Measurements from ENCODE around the gene KRTAP20-2. TPM values are rescaled to one million over a fixed set of nuclear protein-coding genes. Genes with fewer than 3 reads are reported as not detected.

KRTAP20-2 gene
- not detected for total RNA-seq
- polyA plus RNA-seq = not detected
- long read RNA-seq, donor 1 = 0 reads
- long read RNA-seq, donor 2 = 0 reads

DNA sequence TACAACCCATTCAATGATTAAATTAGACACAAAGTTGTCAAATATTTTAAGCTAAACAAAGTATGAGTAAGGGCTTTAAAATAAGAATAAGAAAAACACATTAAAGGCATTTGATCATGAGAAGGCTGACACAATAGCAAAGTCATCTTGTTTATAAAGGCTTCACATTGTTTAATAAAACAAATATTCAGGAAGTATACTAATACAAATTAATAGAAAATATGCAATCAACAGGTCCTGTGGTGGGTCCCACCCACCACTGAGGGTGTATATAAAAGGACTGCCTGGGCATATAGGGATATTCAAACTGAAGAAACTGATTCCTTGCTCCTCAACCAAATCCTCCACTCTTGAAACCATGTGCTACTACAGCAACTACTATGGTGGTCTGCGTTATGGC is at the start of gene KRTAP20-2:
Gene KRTAP20-2 (plus strand): TSS at position 301 of the 400 bp plus-strand sequence. CDS start 58 bp downstream, at position 359.
- no peaks in the 10 kb centered on the region for H3K4me1 ChIP-seq
- no peaks in the 10 kb centered on the region for H3K9me3 ChIP-seq
- no peak within 1 kb of the TSS for H3K4me3 ChIP-seq
- 88 to 100% (median 95%) methylated on average over 1 of the region's 1 CpG for WGBS, 3 donors
- no peaks in the 10 kb centered on the region for H3K27me3 ChIP-seq (ENCODE audit: insufficient read depth in 3 of 3, low read length in 2 of 3)
- H3K36me3 ChIP-seq (ENCODE audit: insufficient read depth in 1 of 2, low read depth in 1 of 2) = no peaks in the 10 kb centered on the region
- intact Hi-C loops (cut with DNase I) = no loop called here
- DNase-seq (no peak), ATAC-seq (no peak)
- TF ChIP-seq, protein P1, sequence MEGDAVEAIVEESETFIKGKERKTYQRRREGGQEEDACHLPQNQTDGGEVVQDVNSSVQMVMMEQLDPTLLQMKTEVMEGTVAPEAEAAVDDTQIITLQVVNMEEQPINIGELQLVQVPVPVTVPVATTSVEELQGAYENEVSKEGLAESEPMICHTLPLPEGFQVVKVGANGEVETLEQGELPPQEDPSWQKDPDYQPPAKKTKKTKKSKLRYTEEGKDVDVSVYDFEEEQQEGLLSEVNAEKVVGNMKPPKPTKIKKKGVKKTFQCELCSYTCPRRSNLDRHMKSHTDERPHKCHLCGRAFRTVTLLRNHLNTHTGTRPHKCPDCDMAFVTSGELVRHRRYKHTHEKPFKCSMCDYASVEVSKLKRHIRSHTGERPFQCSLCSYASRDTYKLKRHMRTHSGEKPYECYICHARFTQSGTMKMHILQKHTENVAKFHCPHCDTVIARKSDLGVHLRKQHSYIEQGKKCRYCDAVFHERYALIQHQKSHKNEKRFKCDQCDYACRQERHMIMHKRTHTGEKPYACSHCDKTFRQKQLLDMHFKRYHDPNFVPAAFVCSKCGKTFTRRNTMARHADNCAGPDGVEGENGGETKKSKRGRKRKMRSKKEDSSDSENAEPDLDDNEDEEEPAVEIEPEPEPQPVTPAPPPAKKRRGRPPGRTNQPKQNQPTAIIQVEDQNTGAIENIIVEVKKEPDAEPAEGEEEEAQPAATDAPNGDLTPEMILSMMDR (IDR thresholded peaks at IDR 0.05) = no peak
- no peak within 1 kb of the TSS for H3K27ac ChIP-seq

DNA sequence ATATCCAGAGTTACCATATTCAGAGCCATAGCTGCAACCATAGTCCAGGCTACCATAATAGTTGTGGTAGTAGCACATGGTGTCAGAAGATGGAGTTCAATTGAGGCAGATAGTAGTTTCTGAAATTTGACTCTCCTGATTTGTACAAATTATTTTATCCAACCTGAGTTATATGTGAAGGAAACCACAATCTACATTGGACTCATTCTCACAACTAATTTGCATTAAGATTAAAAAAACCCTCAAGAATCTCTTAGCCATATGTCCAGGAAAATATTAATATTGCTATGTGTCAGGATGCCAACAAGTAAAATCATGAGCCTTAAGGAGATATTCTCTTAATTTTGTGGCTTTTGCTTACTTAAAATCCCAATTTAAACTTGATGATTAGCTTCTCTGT is 44.7 kb upstream of the KRTAP20-2 start, which contains the start of gene KRTAP22-2:
Gene KRTAP22-2 (minus strand): TSS at position 101 of the 400 bp plus-strand sequence.
- intact Hi-C loops (cut with DNase I) = no loop called here
- no peak for ATAC-seq
- no peaks in the 10 kb centered on the region for H3K27me3 ChIP-seq (ENCODE audit: insufficient read depth in 3 of 3, low read length in 2 of 3)
- no peak within 1 kb of the TSS for H3K4me3 ChIP-seq
- no peak within 1 kb of the TSS for H3K27ac ChIP-seq
- TF ChIP-seq, protein P1 (IDR thresholded peaks at IDR 0.05) = no peak
- DNase-seq = no peak
- no peaks in the 10 kb centered on the region for H3K9me3 ChIP-seq
- no peaks in the 10 kb centered on the region for H3K36me3 ChIP-seq (ENCODE audit: insufficient read depth in 1 of 2, low read depth in 1 of 2)
- no peaks in the 10 kb centered on the region for H3K4me1 ChIP-seq

DNA sequence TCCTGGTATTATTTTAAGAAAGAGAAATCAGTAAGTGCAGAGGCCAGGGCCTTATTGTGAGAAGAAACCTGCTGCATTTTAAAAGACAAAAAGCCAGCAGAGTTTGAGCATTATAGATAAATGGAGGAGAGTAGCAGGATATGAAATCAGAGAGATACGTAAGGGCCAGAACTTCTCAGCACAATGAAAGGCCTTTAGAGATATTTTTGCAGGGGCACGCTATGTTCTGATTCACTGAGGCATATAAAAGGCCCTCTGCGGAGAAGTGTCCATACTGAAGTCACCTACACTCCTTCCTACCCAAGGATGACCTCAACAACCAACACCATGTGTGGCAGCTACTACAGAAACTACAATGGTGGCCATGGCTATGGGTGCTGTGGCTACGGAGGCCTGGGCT is 42.9 kb upstream of the KRTAP20-2 start, which contains the start of gene KRTAP6-3:
Gene KRTAP6-3 (plus strand): TSS at position 301 of the 400 bp plus-strand sequence. CDS start 6 bp downstream, at position 307.
- Histone ChIP-seq H3K36me3 (ENCODE audit: insufficient read depth in 1 of 2, low read depth in 1 of 2) (no peaks in the 10 kb centered on the region), H3K4me1 (no peaks in the 10 kb centered on the region), H3K9me3 (no peaks in the 10 kb centered on the region), H3K4me3 (no peak within 1 kb of the TSS), H3K27ac (no peak within 1 kb of the TSS), H3K27me3 (ENCODE audit: insufficient read depth in 3 of 3, low read length in 2 of 3) (no peaks in the 10 kb centered on the region)
- TF ChIP-seq, protein P1 (IDR thresholded peaks at IDR 0.05) = no peak
- DNase-seq = no peak
- intact Hi-C loops (cut with DNase I) = no loop called here
- no peak for ATAC-seq
- WGBS, 3 donors = 86 to 94% (median 91%) methylated on average over 4 of the region's 4 CpGs

DNA sequence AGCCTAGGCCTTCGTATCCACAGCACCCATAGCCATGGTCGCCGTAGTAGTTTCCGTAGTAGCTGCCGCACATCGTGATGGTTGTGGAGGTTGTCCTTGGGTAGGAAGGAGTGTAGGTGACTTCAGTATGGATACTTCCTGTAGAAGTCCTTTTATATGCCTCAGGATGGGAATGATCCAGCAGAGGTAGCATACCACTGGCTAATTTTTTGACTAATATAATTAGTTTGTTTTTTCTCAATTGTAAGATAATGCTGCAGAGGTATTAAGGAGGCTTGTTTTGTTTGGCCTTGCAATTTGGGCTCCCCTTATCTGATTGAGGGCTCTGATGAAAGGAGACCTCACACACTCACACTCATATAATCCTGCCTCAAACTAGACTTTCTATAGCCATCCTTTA is 36.2 kb upstream of the KRTAP20-2 start, which contains the start of gene KRTAP6-2:
Gene KRTAP6-2 (minus strand): TSS at position 101 of the 400 bp plus-strand sequence. CDS start 28 bp downstream, at position 73.
- no peaks in the 10 kb centered on the region for H3K4me1 ChIP-seq
- no peak within 1 kb of the TSS for H3K4me3 ChIP-seq
- no peaks in the 10 kb centered on the region for H3K27me3 ChIP-seq (ENCODE audit: insufficient read depth in 3 of 3, low read length in 2 of 3)
- no peaks in the 10 kb centered on the region for H3K36me3 ChIP-seq (ENCODE audit: insufficient read depth in 1 of 2, low read depth in 1 of 2)
- no peaks in the 10 kb centered on the region for H3K9me3 ChIP-seq
- DNase-seq = no peak
- 93 to 95% (median 95%) methylated on average over 6 of the region's 6 CpGs for WGBS, 3 donors
- no peak for ATAC-seq
- intact Hi-C loops (cut with DNase I) = no loop called here
- TF ChIP-seq, protein P1 (IDR thresholded peaks at IDR 0.05) = no peak
- H3K27ac ChIP-seq = no peak within 1 kb of the TSS

DNA sequence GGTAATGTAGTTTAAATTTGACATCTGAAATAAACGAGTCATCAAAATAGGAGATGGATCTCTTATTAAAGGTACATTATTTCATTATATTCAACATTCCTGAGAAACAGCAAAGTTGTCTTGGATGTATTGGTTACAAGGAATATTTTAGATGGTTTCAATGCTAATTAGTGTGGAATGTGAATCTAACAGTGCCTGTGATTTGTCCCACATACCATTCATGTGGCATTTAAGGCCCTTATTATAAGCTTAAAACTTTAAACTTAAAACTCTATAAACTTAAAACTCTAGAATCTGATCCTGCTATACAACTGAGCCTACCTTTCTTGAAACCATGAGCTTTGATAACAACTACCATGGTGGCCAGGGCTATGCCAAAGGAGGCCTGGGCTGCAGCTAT is 34.2 kb upstream of the KRTAP20-2 start, which contains the start of gene KRTAP22-1:
Gene KRTAP22-1 (plus strand): TSS at position 301 of the 400 bp plus-strand sequence.
- Histone ChIP-seq H3K9me3 (no peaks in the 10 kb centered on the region), H3K4me3 (no peak within 1 kb of the TSS), H3K27ac (no peak within 1 kb of the TSS), H3K36me3 (ENCODE audit: insufficient read depth in 1 of 2, low read depth in 1 of 2) (no peaks in the 10 kb centered on the region), H3K4me1 (no peaks in the 10 kb centered on the region), H3K27me3 (ENCODE audit: insufficient read depth in 3 of 3, low read length in 2 of 3) (no peaks in the 10 kb centered on the region)
- 50 to 91% (median 50%) methylated on average over 1 of the region's 1 CpG for WGBS, 3 donors
- intact Hi-C loops (cut with DNase I) = no loop called here
- no peak for ATAC-seq
- TF ChIP-seq, protein P1 (IDR thresholded peaks at IDR 0.05) = no peak
- DNase-seq = no peak

Measured in psoas muscle (tissue), 8 donors.